Activated CD4-positive, alpha-beta T cell treated with anti-CD3 and anti-CD28 coated beads, Interleukin-2, amount 10 ng/mL, durations not matched to agents 24 days and 14 days (primary cell): ENCODE results near the gene TMEM234. TPM values are rescaled to one million over a fixed set of nuclear protein-coding genes. Genes with fewer than 3 reads are reported as not detected.
A peak's percentile ranks its signal among the peaks of the same experiment; 100 is the strongest.

Experiments
- DNase-seq: peaks from one replicate; pipeline ENCODE4 v3.0.0; 2022
- H3K27ac Mint-ChIP-seq: one replicate; pipeline ENCODE4 v1.8.0; 2022; ENCODE audit warnings: mild to moderate bottlenecking, mixed read lengths
- H3K27me3 Mint-ChIP-seq: one replicate; pipeline ENCODE4 v1.8.0; 2022; ENCODE audit warnings: mixed read lengths
- H3K36me3 Mint-ChIP-seq: one replicate; pipeline ENCODE4 v1.8.0; 2022; ENCODE audit warnings: low read depth, mild to moderate bottlenecking, mixed read lengths
- H3K4me1 Mint-ChIP-seq: one replicate; pipeline ENCODE4 v1.8.0; 2021; ENCODE audit warnings: mixed read lengths
- H3K4me3 Mint-ChIP-seq: one replicate; pipeline ENCODE4 v1.8.0; 2022; ENCODE audit warnings: mild to moderate bottlenecking, moderate library complexity, mixed read lengths
- H3K9me3 Mint-ChIP-seq: one replicate; pipeline ENCODE4 v1.8.0; 2021; ENCODE audit warnings: mixed read lengths
- intact Hi-C: fragments of 100-400 bp; cut with micrococcal nuclease; formaldehyde crosslinking; loops from one replicate; pipeline ENCODE4 v1.15.1; 2023
- total RNA-seq: library from RNA; stranded (reverse); gene quantifications from 2 replicates; pipeline ENCODE4 v1.2.3, GENCODE V29; 2022

TMEM234 gene
- total RNA-seq, 1 donor from 2014 or later: 10.9 TPM

DNA sequence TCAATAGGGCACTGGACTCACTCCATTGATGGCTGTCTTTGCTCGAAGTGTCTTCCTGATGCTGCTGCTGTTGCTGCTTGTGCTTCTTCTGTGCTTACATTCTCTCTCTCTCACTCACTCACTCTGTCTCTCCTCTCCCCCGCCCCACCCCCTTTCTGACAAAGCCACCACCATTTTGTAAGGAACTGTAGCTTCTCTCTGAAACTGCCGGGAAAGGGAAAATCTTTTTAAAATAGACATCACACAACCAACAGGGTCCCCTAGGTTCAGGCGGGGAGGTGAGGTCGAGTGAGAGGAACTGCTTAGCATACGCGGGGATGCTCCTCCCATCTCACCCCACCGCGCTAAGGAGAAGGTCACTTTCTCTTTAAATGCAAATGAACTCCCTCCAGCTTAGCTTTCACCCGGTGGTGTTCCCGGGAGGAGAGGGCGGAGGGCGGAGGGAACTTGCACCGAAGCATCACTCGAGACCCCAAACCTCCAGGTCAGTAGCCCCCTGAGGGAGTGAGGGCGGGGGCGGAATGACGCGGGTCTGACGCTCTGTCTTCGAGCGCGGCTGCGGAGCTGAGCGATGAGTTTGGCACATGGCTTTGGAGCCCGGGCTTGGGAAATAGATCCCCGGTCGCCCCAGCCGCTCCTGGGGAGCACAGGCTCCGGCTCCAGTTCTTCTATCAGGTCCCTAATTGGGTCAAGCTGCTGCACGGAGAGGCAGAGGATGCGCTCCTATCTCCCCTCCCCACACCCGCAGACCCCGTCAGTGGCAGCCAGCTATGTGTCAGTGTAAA is 21.7 kb downstream of the TMEM234 start, which contains the start of gene CCDC28B:
CCDC28B (plus strand) TSS at position 370 of the 785 bp plus-strand sequence. CDS start 1,341 bp downstream, outside the sequence.
- Mint-ChIP-seq H3K4me3 (peak within 1 kb of the TSS; percentile 90), H3K27ac (peak within 1 kb of the TSS; percentile 95), H3K4me1 (peaks cover 62% of the 10 kb centered on the region), H3K27me3 (no peaks in the 10 kb centered on the region), H3K36me3 (peaks cover 46% of the 10 kb centered on the region), H3K9me3 (no peaks in the 10 kb centered on the region)
- intact Hi-C loops: loop anchor here (1.0 kb wide), 1 partner anchor 20 kb away; no protein-coding TSS in a partner anchor
- DNase-seq: peak; percentile 89

DNA sequence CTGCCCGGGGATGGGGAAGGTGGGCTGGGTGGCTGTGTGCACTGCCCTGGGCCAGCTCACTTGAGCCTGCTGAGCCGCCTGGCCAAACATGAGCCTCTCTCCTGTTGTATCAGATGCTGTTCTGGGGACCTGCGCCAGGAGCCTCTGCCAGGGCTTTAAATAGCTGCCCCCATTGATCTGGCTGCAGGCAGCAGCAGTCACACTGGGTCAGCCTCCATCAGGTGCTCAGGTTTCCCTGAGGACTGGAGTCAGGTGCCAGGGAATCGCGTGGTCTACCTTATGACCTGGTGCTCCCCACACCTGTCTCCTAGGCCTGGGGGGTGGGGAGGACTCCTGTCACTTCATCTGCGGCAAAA is 22.5 kb downstream of the TMEM234 start:
- no peak for DNase-seq
- intact Hi-C loops: loop anchor here (1.0 kb wide), 1 partner anchor 19 kb away; no protein-coding TSS in a partner anchor
- peaks cover 70% of the 10 kb centered on the region for H3K4me1 Mint-ChIP-seq
- H3K36me3 Mint-ChIP-seq: peaks cover 52% of the 10 kb centered on the region
- H3K4me3 Mint-ChIP-seq: peak overlapping the region; percentile 90
- H3K27ac Mint-ChIP-seq: peak overlapping the region; percentile 95
- no peaks in the 10 kb centered on the region for H3K9me3 Mint-ChIP-seq
- no peaks in the 10 kb centered on the region for H3K27me3 Mint-ChIP-seq

DNA sequence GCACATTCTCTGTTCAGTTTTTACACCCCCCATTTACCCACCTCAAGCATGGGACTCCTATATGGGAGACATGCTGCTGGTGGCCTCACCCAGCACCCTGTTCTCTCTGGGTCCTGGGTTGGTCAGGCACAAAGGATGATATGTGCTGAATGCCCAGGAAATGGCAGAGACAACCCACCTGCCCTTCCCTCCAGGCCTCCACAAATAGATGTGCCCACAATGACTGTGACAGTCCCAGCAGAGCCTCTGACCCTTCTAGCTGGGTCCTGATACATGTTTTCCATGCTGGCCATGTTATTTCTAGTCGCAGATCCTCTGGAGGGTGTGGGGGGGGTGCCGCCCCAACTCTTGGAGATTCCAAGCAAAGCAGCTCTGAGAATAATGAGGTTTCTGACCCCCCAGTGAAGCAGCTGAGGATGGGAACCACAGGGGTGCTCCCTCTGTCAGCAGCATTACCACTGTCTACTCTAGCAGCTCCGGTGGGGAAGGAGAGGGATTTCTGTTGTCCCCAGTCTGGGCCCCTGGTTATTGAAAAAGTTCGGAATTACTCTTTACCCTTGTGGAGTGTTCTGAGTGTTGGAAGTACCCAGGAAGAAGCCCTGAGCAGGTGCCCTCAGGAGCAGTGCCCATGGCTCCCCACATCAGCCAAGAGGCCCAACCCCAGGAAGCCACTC is 23.0 kb downstream of the TMEM234 start:
- intact Hi-C loops: no loop called here
- DNase-seq: peak; percentile 59
- H3K27ac Mint-ChIP-seq: no peak overlapping the region
- peaks cover 73% of the 10 kb centered on the region for H3K4me1 Mint-ChIP-seq
- no peaks in the 10 kb centered on the region for H3K27me3 Mint-ChIP-seq
- no peaks in the 10 kb centered on the region for H3K9me3 Mint-ChIP-seq
- H3K4me3 Mint-ChIP-seq: peak overlapping the region; percentile 90
- peaks cover 55% of the 10 kb centered on the region for H3K36me3 Mint-ChIP-seq

DNA sequence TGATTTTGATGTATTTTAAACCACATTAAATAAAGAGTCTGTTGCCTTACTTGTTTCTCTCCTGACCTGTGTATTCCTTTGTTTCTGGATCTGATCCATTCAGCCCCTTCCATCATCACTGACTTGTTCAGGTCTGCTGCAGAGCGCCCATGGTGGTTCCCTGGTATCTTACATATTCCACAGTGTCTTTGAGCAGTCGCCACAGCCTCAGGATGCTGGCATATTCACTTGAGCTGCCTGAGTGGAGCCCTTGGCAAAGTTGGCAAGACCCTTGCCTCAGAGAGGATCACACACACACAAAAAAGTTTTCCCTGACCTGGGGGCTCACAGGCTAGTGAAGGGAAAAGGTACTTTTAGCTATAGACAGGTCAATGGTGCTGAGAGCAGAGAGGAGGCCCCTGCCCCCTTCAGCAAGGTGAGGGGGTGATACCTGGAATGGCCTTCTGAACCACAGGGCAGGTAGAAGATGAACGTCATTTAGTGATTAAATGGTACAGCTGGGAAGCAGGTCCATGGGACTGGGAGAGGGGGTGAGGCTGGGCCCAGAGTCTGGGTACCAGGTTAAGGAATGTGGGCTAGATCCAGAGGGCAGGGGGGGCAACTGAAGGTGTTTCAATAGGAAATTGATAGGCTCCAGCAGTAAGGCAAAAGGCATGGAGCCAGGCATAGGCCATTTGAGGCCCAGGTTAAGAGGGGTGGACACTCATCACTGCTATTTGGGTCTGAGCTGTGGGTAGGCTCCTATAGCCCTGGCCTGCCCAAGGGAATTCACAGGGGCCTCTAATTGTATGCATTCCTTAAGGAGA is 23.7 kb downstream of the TMEM234 start:
- H3K9me3 Mint-ChIP-seq: no peaks in the 10 kb centered on the region
- peaks cover 56% of the 10 kb centered on the region for H3K36me3 Mint-ChIP-seq
- H3K4me1 Mint-ChIP-seq: peaks cover 73% of the 10 kb centered on the region
- DNase-seq: no peak
- H3K4me3 Mint-ChIP-seq: no peak overlapping the region
- peak overlapping the region; percentile 61 for H3K27ac Mint-ChIP-seq
- intact Hi-C loops: no loop called here
- no peaks in the 10 kb centered on the region for H3K27me3 Mint-ChIP-seq

DNA sequence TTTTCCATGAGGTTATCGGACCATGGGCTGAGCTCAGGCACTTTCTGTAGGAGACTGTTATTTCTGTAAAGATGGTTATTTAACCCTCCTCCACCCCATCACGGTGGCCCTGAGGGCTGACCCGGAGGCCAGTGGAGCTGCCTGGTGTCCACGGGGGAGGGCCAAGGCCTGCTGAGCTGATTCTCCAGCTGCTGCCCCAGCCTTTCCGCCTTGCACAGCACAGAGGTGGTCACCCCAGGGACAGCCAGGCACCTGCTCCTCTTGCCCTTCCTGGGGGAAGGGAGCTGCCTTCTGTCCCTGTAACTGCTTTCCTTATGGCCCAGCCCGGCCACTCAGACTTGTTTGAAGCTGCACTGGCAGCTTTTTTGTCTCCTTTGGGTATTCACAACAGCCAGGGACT is 24.3 kb downstream of the TMEM234 start:
- Mint-ChIP-seq H3K36me3 (peaks cover 59% of the 10 kb centered on the region), H3K27me3 (no peaks in the 10 kb centered on the region), H3K4me3 (no peak overlapping the region), H3K27ac (peak overlapping the region; percentile 61), H3K4me1 (peaks cover 76% of the 10 kb centered on the region), H3K9me3 (no peaks in the 10 kb centered on the region)
- intact Hi-C loops: no loop called here
- no peak for DNase-seq

DNA sequence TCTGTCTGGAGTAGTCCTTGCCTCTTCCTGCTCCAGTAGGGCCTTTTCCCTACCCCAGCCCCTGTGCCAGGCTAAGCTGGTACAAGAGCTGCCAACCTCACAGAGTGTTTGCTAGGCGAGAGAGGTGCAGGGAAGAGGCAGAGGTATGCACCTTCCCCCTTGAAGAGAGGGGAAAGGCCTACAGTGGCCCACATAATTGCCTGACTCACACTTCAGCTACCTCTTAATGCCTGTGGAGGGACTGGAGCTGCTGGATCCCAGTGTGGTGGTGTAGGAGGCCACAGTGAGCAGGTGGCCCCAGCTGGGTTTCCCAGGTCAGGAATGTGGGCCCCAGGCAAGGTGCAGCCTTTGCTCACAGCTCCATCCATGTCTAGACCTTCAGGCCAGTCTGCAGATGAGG is 25.1 kb downstream of the TMEM234 start:
- peaks cover 73% of the 10 kb centered on the region for H3K4me1 Mint-ChIP-seq
- peak overlapping the region; percentile 45 for H3K27ac Mint-ChIP-seq
- intact Hi-C loops: no loop called here
- H3K27me3 Mint-ChIP-seq: no peaks in the 10 kb centered on the region
- peaks cover 66% of the 10 kb centered on the region for H3K36me3 Mint-ChIP-seq
- DNase-seq: no peak
- H3K9me3 Mint-ChIP-seq: no peaks in the 10 kb centered on the region
- H3K4me3 Mint-ChIP-seq: peak overlapping the region; percentile 18

DNA sequence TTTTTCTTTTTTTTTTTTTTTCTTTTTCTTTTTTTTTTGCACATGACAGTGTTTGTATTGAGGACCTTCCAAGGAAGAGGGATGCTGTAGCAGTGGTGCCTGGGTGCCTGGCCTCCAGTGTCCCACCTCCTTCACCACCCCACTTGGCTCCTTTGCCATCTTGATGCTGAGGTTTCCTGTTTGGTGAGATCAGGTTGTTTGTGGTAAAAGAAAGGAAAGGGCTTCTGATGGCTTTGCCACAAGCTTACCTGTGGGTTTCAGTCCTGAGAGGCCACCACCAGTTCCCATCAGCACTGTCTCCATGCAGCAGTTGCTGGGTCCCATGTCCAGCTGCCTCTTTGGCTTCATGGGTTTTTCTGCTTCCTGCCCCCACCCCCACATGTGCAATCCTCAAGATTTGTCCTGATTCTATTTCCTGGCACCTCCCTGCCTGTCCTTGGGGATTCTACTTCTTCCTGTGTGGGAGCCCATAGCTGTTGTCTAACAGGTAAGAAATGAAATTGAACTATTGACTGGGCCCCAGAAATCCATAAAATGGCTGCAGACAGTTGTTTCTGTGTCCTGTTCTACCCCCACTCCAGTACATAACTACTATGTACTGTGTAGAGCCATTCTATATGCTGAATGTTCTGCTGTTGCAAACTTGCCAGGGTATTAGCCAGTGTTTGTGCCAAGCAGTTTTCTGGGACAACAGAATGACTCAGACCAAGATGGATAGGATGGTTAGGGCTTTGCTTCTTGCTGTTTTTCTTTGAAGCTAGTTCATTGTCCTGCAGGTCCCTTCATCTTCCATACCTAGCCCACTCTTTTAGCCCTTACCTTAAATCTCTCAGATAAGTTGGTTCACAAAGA is 26.0 kb downstream of the TMEM234 start:
- Mint-ChIP-seq H3K4me3 (peak overlapping the region; percentile 51), H3K9me3 (no peaks in the 10 kb centered on the region), H3K27ac (peak overlapping the region; percentile 78), H3K36me3 (peaks cover 69% of the 10 kb centered on the region), H3K4me1 (peaks cover 69% of the 10 kb centered on the region), H3K27me3 (no peaks in the 10 kb centered on the region)
- intact Hi-C loops: no loop called here
- DNase-seq: peak; percentile 78

DNA sequence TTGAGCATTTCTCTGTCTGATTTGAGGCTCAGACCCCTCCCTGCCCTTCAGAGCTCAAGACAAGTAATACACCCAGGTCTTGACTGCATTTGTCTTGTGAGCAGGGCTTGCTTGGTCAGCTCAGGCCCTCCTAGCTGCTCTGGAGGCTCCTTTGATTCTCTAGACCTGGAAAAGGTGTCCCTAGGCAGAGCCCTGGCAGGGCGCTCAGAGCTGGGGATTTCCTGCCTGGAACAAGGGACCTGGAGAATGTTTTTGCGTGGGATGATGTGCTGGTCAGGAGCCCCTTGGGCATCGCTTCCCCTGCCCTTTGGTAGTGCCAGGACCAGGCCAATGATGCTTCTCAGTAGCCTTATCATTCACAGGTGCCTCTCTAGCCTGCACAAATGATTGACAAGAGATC is 26.6 kb downstream of the TMEM234 start:
- Mint-ChIP-seq H3K27ac (no peak overlapping the region), H3K4me1 (peaks cover 69% of the 10 kb centered on the region), H3K36me3 (peaks cover 72% of the 10 kb centered on the region), H3K4me3 (peak overlapping the region; percentile 51), H3K9me3 (no peaks in the 10 kb centered on the region), H3K27me3 (no peaks in the 10 kb centered on the region)
- intact Hi-C loops: no loop called here
- no peak for DNase-seq

DNA sequence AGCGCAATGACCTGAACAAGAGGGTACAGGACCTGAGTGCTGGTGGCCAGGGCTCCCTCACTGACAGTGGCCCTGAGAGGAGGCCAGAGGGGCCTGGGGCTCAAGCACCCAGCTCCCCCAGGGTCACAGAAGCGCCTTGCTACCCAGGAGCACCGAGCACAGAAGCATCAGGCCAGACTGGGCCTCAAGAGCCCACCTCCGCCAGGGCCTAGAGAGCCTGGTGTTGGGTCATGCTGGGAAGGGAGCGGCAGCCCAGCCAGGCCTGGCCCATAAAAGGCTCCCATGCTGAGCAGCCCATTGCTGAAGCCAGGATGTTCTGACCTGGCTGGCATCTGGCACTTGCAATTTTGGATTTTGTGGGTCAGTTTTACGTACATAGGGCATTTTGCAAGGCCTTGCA is 27.2 kb downstream of the TMEM234 start:
- no peak overlapping the region for H3K27ac Mint-ChIP-seq
- intact Hi-C loops: no loop called here
- no peaks in the 10 kb centered on the region for H3K9me3 Mint-ChIP-seq
- H3K4me3 Mint-ChIP-seq: peak overlapping the region; percentile 12
- no peak for DNase-seq
- peaks cover 64% of the 10 kb centered on the region for H3K4me1 Mint-ChIP-seq
- H3K36me3 Mint-ChIP-seq: peaks cover 73% of the 10 kb centered on the region
- no peaks in the 10 kb centered on the region for H3K27me3 Mint-ChIP-seq

DNA sequence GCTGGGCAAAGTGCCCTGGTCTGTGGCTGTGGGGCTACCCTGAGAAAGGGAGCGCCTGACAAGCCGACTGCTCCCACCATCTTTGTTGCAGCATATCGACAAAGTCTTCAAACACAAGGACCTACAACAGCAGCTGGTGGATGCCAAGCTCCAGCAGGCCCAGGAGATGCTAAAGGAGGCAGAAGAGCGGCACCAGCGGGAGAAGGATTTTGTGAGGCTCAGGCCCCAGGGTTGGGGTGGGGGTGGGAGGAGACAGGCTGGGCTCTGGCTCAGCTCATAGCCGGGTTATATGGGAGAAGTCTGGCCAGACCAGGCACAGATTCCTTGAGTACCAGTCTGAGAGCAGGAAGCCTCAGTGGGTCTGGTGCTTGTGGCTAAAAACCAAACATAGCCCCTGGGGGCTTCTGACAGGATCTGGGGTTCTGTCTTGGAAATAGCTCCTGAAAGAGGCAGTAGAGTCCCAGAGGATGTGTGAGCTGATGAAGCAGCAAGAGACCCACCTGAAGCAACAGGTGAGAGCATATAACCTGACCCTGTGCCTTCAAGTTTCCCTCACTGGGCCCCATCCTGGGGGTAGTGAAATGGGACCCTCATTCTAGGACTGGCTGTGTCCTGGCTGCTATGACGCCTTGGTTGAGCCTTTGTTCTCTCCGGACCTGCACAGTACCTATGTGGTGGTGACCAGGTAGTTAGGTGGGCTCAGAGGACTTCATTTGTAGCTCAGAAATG is 29.8 kb downstream of the TMEM234 start:
- Mint-ChIP-seq H3K9me3 (no peaks in the 10 kb centered on the region), H3K36me3 (peaks cover 86% of the 10 kb centered on the region), H3K4me1 (peaks cover 51% of the 10 kb centered on the region), H3K27ac (no peak overlapping the region), H3K27me3 (no peaks in the 10 kb centered on the region), H3K4me3 (no peak overlapping the region)
- intact Hi-C loops: no loop called here
- no peak for DNase-seq

DNA sequence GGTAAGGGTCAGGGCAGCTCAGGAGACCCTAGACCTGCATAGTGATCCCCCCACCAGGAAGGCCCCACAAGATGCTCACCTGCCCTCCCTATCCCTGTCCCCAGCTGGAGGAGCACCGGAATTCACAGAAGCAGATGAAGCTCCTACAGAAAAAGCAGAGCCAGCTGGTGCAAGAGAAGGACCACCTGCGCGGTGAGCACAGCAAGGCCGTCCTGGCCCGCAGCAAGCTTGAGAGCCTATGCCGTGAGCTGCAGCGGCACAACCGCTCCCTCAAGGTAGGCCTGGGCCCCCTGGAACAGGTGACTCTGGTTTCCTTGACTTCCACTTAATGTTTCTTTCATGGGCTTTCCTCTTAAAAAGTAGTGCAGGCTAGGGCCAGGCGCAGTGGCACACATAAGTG is 34.3 kb downstream of the TMEM234 start:
- intact Hi-C loops: no loop called here
- no peaks in the 10 kb centered on the region for H3K9me3 Mint-ChIP-seq
- no peak for DNase-seq
- H3K27ac Mint-ChIP-seq: no peak overlapping the region
- H3K27me3 Mint-ChIP-seq: no peaks in the 10 kb centered on the region
- peaks cover 38% of the 10 kb centered on the region for H3K4me1 Mint-ChIP-seq
- peaks cover 75% of the 10 kb centered on the region for H3K36me3 Mint-ChIP-seq
- no peak overlapping the region for H3K4me3 Mint-ChIP-seq

DNA sequence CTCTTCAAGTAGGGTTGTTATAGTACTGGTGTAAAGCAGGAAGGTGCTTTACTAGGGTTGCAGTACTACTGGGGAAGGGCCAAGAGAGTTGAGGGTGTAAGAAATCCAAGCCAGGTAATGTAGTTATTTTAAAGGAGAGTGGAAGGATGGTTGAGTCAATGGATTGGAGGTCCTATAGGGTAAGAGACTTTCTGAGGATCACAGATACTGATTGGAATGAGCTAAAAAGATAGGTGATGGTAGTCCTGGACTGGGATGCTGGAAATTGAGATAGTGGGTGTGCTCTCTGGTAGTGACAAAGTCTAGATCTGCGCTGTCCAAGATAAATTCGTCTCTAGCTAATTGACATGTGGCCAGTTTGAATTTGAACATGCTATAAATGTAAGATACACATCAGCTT is 35.7 kb downstream of the TMEM234 start:
- Mint-ChIP-seq H3K36me3 (peaks cover 72% of the 10 kb centered on the region), H3K4me3 (peak overlapping the region; percentile 68), H3K27ac (peak overlapping the region; percentile 85), H3K27me3 (no peaks in the 10 kb centered on the region), H3K9me3 (no peaks in the 10 kb centered on the region), H3K4me1 (peaks cover 42% of the 10 kb centered on the region)
- no peak for DNase-seq
- intact Hi-C loops: no loop called here
